HEK293 (cell line): ENCODE measurements around the gene GPS1.

Experiments
- CTCF ChIA-PET: fragments of 350-600 bp; formaldehyde crosslinking; extraction: SDS; loops from one replicate; lab custom pipeline; 2021; ENCODE audit warnings: antibody characterized with exemption; lab: Yijun Ruan, JAX
- POLR2A ChIA-PET: fragments of 300-600 bp; formaldehyde crosslinking; extraction: SDS; loops from one replicate; lab custom pipeline; 2020; ENCODE audit warnings: antibody characterized with exemption, inconsistent platforms; lab: Yijun Ruan, JAX
- H3K27ac ChIP-seq: fragments of 200-500 bp; sonication (Bioruptor generic); 2 replicates; pipeline ENCODE4 v1.5.1; 2014; ENCODE audit warnings: low read depth, low read length, control low read depth, inconsistent platforms; ENCODE audit errors: extremely low read depth
- H3K36me3 ChIP-seq, 2 experiments: fragments of 200-500 bp in 1 of 2; sonication (Bioruptor generic) in 1 of 2; 1 replicate in 1 of 2; 2 replicates in 1 of 2; pipeline ENCODE4 v1.5.1; 2014 to 2017; ENCODE audit warnings: inconsistent platforms in 2 of 2, low read length in 2 of 2; ENCODE audit not compliant: control insufficient read depth in 2 of 2, insufficient read depth in 1 of 2
- H3K4me1 ChIP-seq: fragments of 200-500 bp; sonication (Bioruptor generic); 2 replicates; pipeline ENCODE4 v1.5.1; 2014; ENCODE audit warnings: mild to moderate bottlenecking, low read length, inconsistent platforms; ENCODE audit not compliant: control insufficient read depth, insufficient read depth
- H3K4me3 ChIP-seq: 2 replicates; pipeline ENCODE4 v1.5.1; 2011; ENCODE audit warnings: low read depth, mild to moderate bottlenecking, control low read depth, low read length, moderate library complexity
- H3K9me3 ChIP-seq: fragments of 200-500 bp; sonication (Bioruptor generic); 2 replicates; pipeline ENCODE4 v1.5.1; 2014; ENCODE audit warnings: low read depth, low read length, inconsistent platforms; ENCODE audit not compliant: control insufficient read depth, insufficient read depth
- AEBP2 ChIP-seq: fragments of 450-650 bp; formaldehyde crosslinking; IDR thresholded peaks from 2 replicates; pipeline ENCODE4 v1.5.1; 2016; ENCODE audit warnings: missing biosample characterization, missing genetic modification characterization, borderline replicate concordance
- GFI1B ChIP-seq: fragments of 450-650 bp; formaldehyde crosslinking; IDR thresholded peaks from 2 replicates; pipeline ENCODE4 v1.5.1; 2016; ENCODE audit warnings: missing biosample characterization, missing genetic modification characterization
- GLIS1 ChIP-seq: fragments of 450-650 bp; formaldehyde crosslinking; IDR thresholded peaks from 2 replicates; pipeline ENCODE4 v1.5.1; 2016; ENCODE audit warnings: missing biosample characterization, missing genetic modification characterization
- INSM2 ChIP-seq: fragments of 450-650 bp; formaldehyde crosslinking; IDR thresholded peaks from 2 replicates; pipeline ENCODE4 v1.5.1; 2016; ENCODE audit warnings: missing biosample characterization, missing genetic modification characterization
- MYNN ChIP-seq: fragments of 450-650 bp; formaldehyde crosslinking; IDR thresholded peaks from 2 replicates; pipeline ENCODE4 v1.5.1; 2016; ENCODE audit warnings: missing biosample characterization, missing genetic modification characterization, borderline replicate concordance
- PATZ1 ChIP-seq: fragments of 450-650 bp; formaldehyde crosslinking; IDR thresholded peaks from 2 replicates; pipeline ENCODE4 v1.5.1; 2016; ENCODE audit warnings: missing biosample characterization, missing genetic modification characterization
- PRDM1 ChIP-seq: fragments of 450-650 bp; formaldehyde crosslinking; IDR thresholded peaks from 2 replicates; pipeline ENCODE4; 2016; ENCODE audit warnings: missing biosample characterization, missing genetic modification characterization
- REST ChIP-seq: fragments of 450-650 bp; formaldehyde crosslinking; IDR thresholded peaks from 2 replicates; pipeline ENCODE4 v1.5.1; 2016; ENCODE audit warnings: missing biosample characterization, missing genetic modification characterization
- YY1 ChIP-seq: fragments of 450-650 bp; formaldehyde crosslinking; IDR thresholded peaks from 2 replicates; pipeline ENCODE4 v1.5.1; 2018; ENCODE audit warnings: missing biosample characterization, missing genetic modification characterization
- YY2 ChIP-seq: fragments of 450-650 bp; formaldehyde crosslinking; IDR thresholded peaks from 2 replicates; pipeline ENCODE4 v1.5.1; 2016; ENCODE audit warnings: missing biosample characterization, missing genetic modification characterization
- ZFHX2 ChIP-seq: fragments of 450-650 bp; formaldehyde crosslinking; conservative IDR thresholded peaks from 2 replicates; pipeline ENCODE4 v1.5.1; 2016; ENCODE audit warnings: missing biosample characterization, missing genetic modification characterization
- ZFP69B ChIP-seq: fragments of 450-650 bp; formaldehyde crosslinking; IDR thresholded peaks from 2 replicates; pipeline ENCODE4 v1.5.1; 2016; ENCODE audit warnings: missing biosample characterization, missing genetic modification characterization
- ZNF114 ChIP-seq: fragments of 450-650 bp; formaldehyde crosslinking; IDR thresholded peaks from 2 replicates; pipeline ENCODE4 v1.5.0; 2017; ENCODE audit warnings: missing biosample characterization, missing genetic modification characterization
- ZNF155 ChIP-seq: fragments of 450-650 bp; formaldehyde crosslinking; IDR thresholded peaks from 2 replicates; pipeline ENCODE4 v1.5.1; 2016; ENCODE audit warnings: missing biosample characterization, missing genetic modification characterization
- ZNF16 ChIP-seq: fragments of 450-650 bp; formaldehyde crosslinking; IDR thresholded peaks from 2 replicates; pipeline ENCODE4 v1.5.1; 2016; ENCODE audit warnings: low read depth, missing biosample characterization, missing genetic modification characterization
- ZNF169 ChIP-seq: fragments of 450-650 bp; formaldehyde crosslinking; IDR thresholded peaks from 2 replicates; pipeline ENCODE4 v1.5.1; 2016; ENCODE audit warnings: missing biosample characterization, missing genetic modification characterization
- ZNF175 ChIP-seq: fragments of 450-650 bp; formaldehyde crosslinking; IDR thresholded peaks from 2 replicates; pipeline ENCODE4 v1.5.1; 2016; ENCODE audit warnings: missing biosample characterization, missing genetic modification characterization
- ZNF214 ChIP-seq: fragments of 450-650 bp; formaldehyde crosslinking; IDR thresholded peaks from 2 replicates; pipeline ENCODE4 v1.5.1; 2017; ENCODE audit warnings: missing biosample characterization, mild to moderate bottlenecking, missing genetic modification characterization, borderline replicate concordance
- ZNF274 ChIP-seq, 2 experiments: fragments of 200-500 bp in 1 of 2; fragments of 450-650 bp in 1 of 2; sonication (Bioruptor generic) in 1 of 2; formaldehyde crosslinking in 1 of 2; IDR thresholded peaks; 2 replicates each; pipeline versions ENCODE4 v1.5.1 to v1.6.1; 2014 to 2016; ENCODE audit warnings: borderline replicate concordance in 1 of 2, inconsistent platforms in 1 of 2, low read length in 1 of 2, missing biosample characterization in 1 of 2, missing genetic modification characterization in 1 of 2
- ZNF292 ChIP-seq: fragments of 450-650 bp; formaldehyde crosslinking; IDR thresholded peaks from 2 replicates; pipeline ENCODE4 v1.5.1; 2016; ENCODE audit warnings: low read depth, missing biosample characterization, missing genetic modification characterization, borderline replicate concordance
- ZNF350 ChIP-seq: fragments of 450-650 bp; formaldehyde crosslinking; IDR thresholded peaks from 2 replicates; pipeline ENCODE4 v1.5.0; 2017; ENCODE audit warnings: missing biosample characterization, mild to moderate bottlenecking, missing genetic modification characterization
- ZNF391 ChIP-seq: fragments of 450-650 bp; formaldehyde crosslinking; IDR thresholded peaks from 2 replicates; pipeline ENCODE4 v1.5.1; 2016; ENCODE audit warnings: low read depth, missing biosample characterization, missing genetic modification characterization, borderline replicate concordance
- ZNF416 ChIP-seq: fragments of 450-650 bp; formaldehyde crosslinking; IDR thresholded peaks from 2 replicates; pipeline ENCODE4 v1.5.1; 2016; ENCODE audit warnings: missing biosample characterization, missing genetic modification characterization
- ZNF530 ChIP-seq: fragments of 450-650 bp; formaldehyde crosslinking; IDR thresholded peaks from 2 replicates; pipeline ENCODE4 v1.5.1; 2016; ENCODE audit warnings: low read depth, missing biosample characterization, missing genetic modification characterization
- ZNF558 ChIP-seq: fragments of 450-650 bp; formaldehyde crosslinking; IDR thresholded peaks from 2 replicates; pipeline ENCODE4 v1.5.1; 2016; ENCODE audit warnings: missing biosample characterization, missing genetic modification characterization
- ZNF571 ChIP-seq: fragments of 450-650 bp; formaldehyde crosslinking; IDR thresholded peaks from 2 replicates; pipeline ENCODE4 v1.5.0; 2017; ENCODE audit warnings: missing biosample characterization, missing genetic modification characterization
- ZNF610 ChIP-seq: fragments of 450-650 bp; formaldehyde crosslinking; IDR thresholded peaks from 2 replicates; pipeline ENCODE4 v1.5.1; 2016; ENCODE audit warnings: missing biosample characterization, missing genetic modification characterization, borderline replicate concordance
- ZNF626 ChIP-seq: fragments of 450-650 bp; sonication (Bioruptor Pico); formaldehyde crosslinking; IDR thresholded peaks from 2 replicates; pipeline ENCODE4 v1.5.1; 2018; ENCODE audit warnings: missing biosample characterization, missing genetic modification characterization, inconsistent platforms
- ZNF792 ChIP-seq: fragments of 450-650 bp; formaldehyde crosslinking; IDR thresholded peaks from 2 replicates; pipeline ENCODE4 v1.5.1; 2016; ENCODE audit warnings: missing biosample characterization, missing genetic modification characterization
- ZSCAN30 ChIP-seq: fragments of 450-650 bp; IDR thresholded peaks from 2 replicates; pipeline ENCODE4 v1.5.1; 2018; ENCODE audit warnings: missing biosample characterization, mild to moderate bottlenecking, missing genetic modification characterization, moderate library complexity

Gene GPS1

GRCh38 chr17:82034371-82035011, 17.2 kb upstream of the GPS1 start:
- no peak overlapping the region for H3K4me3 ChIP-seq
- H3K27ac ChIP-seq: peak overlapping the region; percentile 29
- H3K4me1 ChIP-seq: peaks cover 10% of the 10 kb centered on the region
- peaks cover 0 to 41% of the 10 kb centered on the region in 2 experiments; a peak in 1 of 3 replicates for H3K36me3 ChIP-seq
- H3K9me3 ChIP-seq: no peaks in the 10 kb centered on the region
- ChIA-PET POLR2A (interaction anchor here (1.1 to 6.0 kb wide), 7 partner anchors 12 to 75 kb away, joined by 3 to 56 read pairs (median 5); partner anchors contain the start of genes CENPX, GPS1, LRRC45 and RFNG), CTCF (interaction anchor here (1.0 to 7.2 kb wide), 6 partner anchors 9 to 120 kb away, joined by 3 to 42 read pairs (median 4); partner anchors contain the start of genes CENPX and LRRC45)
- no peak for TF ChIP-seq YY2
- no peak for TF ChIP-seq REST
- TF ChIP-seq PATZ1 (tag by site-specific recombination): peak; percentile 64
- no peak for TF ChIP-seq ZSCAN30 (tag by site-specific recombination)
- TF ChIP-seq GFI1B (tag by site-specific recombination): no peak
- no peak for TF ChIP-seq YY1
- TF ChIP-seq PRDM1 (tag by site-specific recombination): no peak
- TF ChIP-seq ZNF155 (tag by site-specific recombination): no peak
- no peak for TF ChIP-seq ZNF571 (tag by site-specific recombination)
- peak; percentile 77 for TF ChIP-seq GLIS1
- TF ChIP-seq MYNN (tag by site-specific recombination): no peak
- no peak for TF ChIP-seq ZNF350 (tag by site-specific recombination)
- no peak for TF ChIP-seq ZNF214
- no peak for TF ChIP-seq ZNF292 (tag by site-specific recombination)
- TF ChIP-seq ZFP69B (tag by site-specific recombination): peak; percentile 74; the same call in 1 of the 2 replicates
- TF ChIP-seq ZNF792 (tag by site-specific recombination): no peak
- TF ChIP-seq ZNF530 (tag by site-specific recombination): no peak
- no peak for TF ChIP-seq ZNF274 (IDR thresholded peaks at IDR 0.05; ENCODE audit: low read length)
- TF ChIP-seq ZNF274 (tag by site-specific recombination; IDR thresholded peaks at IDR 0.05; ENCODE audit: borderline replicate concordance): no peak
- TF ChIP-seq ZNF626 (tag by site-specific recombination): no peak
- no peak for TF ChIP-seq ZNF610 (tag by site-specific recombination)
- TF ChIP-seq AEBP2 (tag by site-specific recombination): no peak
- TF ChIP-seq INSM2 (tag by site-specific recombination): no peak
- no peak for TF ChIP-seq ZNF169 (tag by site-specific recombination)
- no peak for TF ChIP-seq ZNF558 (tag by site-specific recombination)
- no peak for TF ChIP-seq ZNF416 (tag by site-specific recombination)
- TF ChIP-seq ZNF16: no peak
- no peak for TF ChIP-seq ZNF114
- TF ChIP-seq ZNF175 (tag by site-specific recombination): no peak
- no peak for TF ChIP-seq ZFHX2 (tag by site-specific recombination)
- TF ChIP-seq ZNF391 (tag by site-specific recombination): no peak
